Hematopoietic multipotent progenitor cell (in vitro differentiated cells): ENCODE measurements around the gene HOXA11. TPM values are rescaled to one million over a fixed set of nuclear protein-coding genes. Genes with fewer than 3 reads are reported as not detected.
A peak's percentile ranks its signal among the peaks of the same experiment; 100 is the strongest.

Experiments
- DNase-seq, 3 donors: peaks; one replicate each; pipeline ENCODE4 v3.0.0-alpha.2; 2011 to 2015; ENCODE audit warnings: low read depth in 2 of 3, low spot score in 2 of 3
- total RNA-seq: library from RNA; depleted of rRNA; stranded (reverse); fragments of >200 nt; gene quantifications from one replicate; pipeline ENCODE4 v1.2.3, GENCODE V29; 2012

Gene HOXA11
- total RNA-seq, 1 donor = not detected

DNA sequence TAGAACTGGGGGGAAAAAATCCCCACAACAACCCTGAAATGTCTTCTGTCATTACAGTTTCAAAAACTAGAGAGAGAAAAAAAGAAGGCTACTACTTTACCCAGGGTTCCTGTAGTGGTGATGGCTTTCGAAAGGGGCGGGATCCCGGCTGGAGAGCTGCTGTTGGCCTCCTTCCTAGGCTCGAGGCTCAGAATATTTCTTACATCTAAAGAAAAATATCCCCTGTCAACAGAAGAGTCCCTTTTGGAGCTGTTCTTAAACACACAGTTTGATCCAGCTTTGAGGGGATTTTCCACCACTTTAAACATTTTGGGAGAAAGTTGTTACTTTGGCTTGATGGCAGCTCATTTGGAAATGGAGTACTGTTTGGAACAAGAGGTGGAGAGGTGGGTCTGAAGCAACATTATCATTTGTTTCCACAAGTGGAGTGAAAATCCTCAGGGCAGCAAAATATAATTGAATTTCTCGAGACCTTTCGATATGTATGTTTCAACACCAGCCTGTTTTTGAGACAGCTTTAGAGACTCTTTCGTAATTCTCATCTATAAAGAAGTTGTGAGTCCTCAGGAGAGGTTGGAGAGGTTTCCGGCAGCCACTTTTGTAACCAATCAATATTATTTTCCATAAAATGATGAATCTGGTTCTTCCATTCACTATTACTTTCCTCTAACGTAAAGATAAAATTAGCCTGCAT lies 9.8 kb upstream of the HOXA11 start:
- DNase-seq = peak in 1 of 3 donors; percentile 11

DNA sequence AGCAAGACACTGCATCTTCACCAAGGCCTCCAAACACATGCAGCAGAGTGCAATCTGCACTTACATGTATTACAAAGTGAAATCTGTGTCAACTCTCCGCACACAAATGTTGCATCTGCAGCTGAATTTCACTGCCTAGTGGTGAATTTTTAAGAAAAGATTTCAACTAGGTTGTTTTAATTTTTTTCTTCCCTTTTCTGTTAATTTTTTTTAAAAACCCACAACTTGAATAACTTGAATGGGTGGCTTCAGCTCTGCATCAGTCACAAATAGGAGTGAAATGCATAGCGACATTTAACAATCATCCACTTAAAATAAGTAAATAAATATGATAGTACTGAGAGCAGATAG lies 8.9 kb upstream of the HOXA11 start:
- DNase-seq = peak in 2 of 3 donors; percentile 21 to 35

DNA sequence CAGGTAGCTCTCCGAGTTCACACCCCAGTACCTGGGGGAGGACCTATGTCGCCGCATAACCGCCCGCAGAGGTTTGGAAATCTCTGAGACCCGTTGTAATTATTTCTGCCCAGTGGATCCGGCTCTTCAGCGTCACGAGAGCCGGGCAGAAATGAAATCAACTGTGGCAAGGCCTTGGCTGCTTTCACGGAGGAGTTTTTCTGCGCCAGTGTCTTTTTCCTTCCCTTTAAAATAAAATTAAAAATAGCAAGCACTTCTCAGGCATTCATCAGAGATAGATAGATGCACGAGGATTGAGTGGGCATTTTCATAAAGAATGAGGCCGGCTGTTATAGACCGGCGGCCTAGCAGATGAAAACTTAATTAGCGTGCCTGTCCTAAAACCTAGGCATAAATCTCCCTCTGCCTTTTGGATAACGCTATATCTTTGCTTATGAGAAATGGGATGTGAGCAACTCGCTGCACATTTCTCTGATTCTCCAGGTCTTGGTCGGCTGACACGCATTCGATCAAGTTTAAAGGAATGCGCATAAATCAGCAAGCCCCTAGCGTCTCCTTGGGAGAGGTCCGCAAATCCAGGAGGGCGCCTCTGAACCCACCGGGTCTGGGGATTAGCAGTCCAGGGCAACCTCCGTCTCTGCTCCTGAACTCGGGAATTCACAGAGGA lies 8.4 kb upstream of the HOXA11 start:
- DNase-seq = peak in 2 of 3 donors; percentile 4 to 22

DNA sequence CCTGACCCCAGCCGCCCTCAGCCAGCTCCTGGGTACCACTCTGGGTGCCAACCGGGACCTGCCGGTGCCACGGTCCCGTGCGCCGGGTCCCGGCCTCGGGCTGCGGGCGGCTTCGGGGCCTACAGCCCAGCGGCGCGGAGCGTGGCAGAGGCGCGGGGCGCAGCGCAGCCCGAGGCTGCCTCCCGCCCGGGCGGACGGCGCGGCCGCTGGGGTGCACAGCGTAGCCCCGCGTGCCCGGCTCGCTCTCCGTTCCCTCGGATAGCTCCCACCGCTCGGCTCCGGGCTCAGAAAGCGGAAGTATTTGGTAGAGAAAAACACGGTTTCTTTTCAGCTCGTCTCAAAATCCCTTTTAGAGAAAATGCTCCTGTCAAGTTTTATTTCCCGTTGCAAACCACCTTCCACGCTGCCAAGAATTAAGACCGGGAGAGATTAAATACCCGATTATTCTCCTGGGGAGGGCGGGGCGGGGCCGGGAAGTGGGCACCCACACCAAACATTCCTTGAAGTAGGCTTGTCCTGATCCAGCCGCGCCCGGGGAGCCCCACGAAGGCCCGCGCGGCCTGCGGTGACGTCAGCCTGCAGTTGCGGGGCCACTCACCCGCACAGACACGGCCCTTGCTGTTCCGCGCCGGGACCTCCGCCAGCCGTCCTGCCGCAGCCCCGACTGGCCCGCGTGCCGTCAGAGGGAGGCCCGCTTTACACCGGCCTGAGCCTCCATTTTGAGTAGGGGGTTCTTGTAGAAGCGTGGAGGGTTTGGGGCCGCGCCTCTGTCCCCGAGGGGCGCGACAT lies 7.7 kb upstream of the HOXA11 start:
- DNase-seq = peak in 2 of 3 donors; percentile 73 to 81

DNA sequence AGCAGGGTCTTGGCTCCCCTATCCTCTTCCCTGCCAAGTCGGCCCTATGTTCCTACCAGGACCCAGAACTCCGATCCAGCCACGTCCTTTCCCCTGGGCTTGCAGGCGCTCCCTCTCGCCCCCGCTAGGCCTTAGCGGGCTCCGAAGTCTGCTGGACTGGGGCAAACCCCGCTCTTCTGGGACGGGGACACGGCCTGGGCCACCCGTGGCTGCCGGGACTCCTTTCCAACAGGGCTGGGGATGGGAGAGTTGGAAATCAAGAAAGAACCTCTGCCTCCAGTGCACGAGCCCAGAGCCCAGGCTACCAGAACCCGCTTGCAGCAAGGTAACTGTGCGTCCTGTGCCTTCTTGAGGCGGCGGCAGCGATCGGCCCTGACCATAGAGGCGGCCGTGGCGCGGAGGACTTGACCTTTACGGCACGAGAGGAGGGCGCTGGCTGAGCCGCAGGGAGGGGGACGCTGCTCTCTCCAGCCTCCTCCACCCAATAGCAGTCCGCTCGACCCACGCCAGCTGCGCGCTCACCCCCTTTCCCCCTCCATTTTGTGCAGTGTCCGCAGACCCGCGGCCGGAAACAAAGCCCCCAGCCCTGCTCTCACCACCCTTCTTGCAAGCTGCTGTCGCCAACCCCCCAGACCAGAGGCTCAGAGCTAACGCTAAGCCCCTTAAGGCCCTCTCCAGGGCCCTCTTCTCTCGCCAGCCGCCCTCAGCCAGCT lies 7.0 kb upstream of the HOXA11 start:
- DNase-seq = no peak

DNA sequence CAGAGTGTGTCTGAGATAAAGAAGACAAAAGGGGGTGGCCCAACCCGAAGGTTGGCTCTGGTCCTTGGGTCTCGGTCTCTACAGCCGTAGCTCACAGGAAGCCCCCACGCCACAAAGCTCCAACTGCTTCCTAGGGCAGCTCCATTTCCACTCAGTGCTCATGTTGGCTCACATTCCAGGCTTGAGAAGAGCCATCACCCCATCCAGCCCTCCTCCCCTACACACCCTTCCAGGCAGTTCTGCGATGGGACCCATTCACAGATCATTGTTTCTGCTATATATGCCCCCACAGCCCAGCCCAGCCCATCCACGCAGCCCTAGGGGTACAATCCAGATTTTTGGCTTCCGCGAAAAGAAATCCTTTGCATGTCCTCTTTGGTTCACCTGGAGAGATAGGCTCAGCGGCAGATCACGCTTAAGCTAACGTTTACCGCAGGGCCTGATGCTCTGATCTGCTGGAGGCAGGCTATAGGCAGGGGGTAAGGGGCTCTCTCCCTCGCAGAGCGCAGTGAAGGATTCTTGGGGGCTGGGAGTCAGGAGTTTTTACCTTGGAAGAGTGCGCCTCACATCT lies 6.2 kb upstream of the HOXA11 start:
- DNase-seq = no peak

DNA sequence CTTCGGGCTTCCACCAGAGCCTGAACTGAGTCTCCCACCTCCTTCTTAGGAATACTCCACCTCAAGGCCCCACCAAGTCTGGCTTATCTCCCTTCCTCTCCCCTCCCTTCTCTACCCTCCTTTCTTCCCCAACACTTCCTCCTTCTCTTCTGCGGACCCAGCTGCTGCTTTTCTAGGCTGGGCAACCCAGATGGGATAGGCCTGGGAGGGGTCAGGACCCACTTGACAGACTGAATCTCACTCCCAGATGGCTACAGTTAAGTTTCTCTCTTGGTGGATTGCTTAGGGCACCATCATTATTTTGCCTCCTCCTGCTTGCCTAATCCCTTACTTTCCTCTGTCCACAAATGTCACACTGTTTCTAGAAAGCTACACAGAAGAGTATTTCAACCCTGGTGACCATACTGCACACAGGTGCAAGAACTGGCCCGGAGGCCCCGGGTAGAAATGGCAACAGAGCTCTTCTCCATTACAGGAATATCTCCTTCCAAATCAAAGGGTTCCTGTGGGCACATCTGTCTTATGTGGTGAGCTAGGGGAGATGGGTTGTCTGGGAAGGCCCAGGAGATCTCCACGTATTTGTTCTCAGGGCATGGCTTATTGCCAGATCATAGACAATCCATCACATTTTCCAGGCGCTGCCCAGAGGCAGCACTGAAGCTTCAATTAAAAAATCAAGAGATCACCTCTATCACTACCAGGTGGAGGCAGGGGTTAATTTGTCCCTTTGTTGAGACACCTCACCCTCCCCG lies 5.1 kb upstream of the HOXA11 start:
- DNase-seq = no peak

DNA sequence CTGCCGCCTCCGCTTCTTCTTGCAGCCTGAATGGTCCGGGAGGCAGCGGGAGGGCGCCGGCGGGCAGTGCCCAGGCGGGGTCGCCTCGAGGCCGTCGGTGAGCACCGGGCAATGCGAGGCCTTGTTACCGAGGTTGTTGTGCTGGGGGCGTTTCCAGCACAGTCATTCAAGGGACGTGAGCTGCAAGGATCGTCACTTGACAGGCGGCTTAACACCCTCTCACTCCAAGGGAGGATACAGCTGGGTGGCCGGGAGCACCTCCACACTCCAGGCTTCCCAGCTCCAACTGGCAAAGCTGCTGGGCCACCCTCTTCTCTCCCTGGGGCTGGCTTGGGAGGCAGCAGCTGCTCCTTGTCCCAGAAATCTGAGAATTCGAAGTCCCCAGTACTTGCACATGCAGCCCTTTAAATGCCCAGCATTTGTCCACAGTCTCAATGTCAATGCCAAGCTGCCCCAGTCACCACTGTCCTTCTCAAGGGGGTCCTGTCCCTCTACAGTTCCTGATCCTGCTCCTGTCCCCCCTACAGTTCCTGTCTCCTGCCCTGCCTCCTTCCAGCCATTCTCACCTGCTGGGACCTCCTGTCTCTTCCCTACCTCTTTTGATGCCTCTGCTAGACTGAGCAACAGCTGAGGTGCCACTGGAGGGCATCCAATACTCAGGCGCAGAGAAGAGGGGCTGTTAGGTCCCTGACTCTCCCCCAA lies 4.4 kb upstream of the HOXA11 start:
- no peak for DNase-seq

DNA sequence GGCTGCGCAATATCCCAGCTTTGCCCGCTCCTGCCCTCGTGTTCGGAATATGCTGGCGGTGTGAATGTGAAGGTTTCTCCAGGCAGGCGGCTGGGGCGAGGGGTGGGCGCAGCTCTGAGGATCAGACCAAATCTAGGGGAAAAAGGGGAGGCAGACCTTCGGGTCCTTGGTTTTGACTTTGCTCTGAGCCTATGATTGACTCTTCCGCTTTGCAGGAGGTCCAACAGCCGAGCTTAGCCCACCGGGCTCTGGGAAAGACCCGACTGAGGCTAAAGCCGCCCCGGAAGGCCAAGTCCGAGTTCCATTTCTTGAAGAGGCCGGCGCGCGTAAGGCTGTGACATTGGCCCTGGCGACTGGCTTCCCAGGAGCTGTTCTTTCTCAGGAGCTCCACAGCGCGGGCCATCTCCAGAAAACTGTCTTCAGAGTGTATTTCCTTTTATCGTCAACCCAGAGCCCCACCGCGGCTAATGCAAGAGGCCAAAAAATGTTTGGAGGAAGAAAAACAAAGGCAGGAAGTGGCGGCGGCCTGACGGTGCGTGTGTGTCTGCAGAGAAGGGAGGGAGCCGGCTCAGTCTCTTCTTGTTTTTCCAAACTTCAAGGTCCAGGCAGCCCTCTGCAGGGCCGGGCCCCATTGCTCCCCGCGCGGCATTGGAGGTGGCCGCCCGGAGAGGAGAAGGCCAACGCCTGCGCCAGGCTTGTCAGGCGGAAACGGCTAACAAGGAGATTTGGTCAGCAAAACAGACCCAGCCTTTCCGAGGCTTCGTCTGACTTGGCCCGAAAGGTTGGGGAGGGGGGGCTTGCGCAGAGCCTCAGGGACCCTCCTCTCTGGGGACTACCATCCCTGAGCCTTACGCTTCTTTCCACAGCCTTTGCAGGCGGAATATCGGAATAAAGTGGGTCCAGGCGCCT lies 3.6 kb upstream of the HOXA11 start:
- peak in 1 of 3 donors; percentile 31 for DNase-seq

DNA sequence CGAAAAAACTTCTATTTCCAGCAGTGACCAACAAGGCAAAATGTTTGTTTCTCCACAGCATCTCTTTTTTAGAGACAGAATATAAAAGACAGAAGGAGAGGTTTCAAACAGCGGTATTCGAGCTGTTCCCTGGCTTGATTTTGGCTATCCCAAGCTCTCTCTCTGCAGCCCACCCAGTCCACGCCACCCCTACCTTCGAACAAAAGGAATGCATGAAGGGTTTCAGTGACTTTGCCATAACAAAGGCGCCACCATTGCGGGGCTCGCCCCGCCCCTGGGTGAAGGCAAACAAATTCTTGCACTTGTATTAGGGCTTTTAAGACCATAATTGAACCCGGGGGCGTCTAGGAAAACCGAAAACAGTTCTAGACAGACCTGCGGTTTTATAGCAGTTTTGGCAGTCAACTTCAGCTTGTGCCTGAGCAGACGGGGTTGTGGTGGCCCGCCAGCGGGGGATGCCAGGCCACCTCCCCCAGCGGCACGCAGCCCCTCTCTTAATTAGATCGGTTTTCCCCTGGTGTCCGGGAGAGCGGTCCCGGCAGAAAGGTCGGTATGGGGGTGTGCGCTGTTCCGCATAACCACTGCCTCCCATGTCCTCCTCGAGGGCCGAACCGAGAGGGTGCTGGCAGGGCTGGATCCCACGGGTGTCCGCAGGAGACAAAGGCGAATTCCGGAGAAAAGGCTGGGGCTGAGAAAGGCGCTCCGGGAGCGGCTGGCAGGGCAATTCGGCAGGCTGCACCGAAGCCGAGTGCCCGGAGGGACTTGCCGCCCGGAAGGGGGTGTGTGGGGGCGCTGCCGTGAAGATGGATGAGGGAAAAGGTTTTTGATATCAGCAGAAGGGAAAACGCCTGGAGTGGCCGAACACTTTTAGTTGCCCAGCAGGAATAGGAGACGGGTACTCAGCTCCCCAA lies 2.7 kb upstream of the HOXA11 start:
- peak in 1 of 3 donors; percentile 24 for DNase-seq

DNA sequence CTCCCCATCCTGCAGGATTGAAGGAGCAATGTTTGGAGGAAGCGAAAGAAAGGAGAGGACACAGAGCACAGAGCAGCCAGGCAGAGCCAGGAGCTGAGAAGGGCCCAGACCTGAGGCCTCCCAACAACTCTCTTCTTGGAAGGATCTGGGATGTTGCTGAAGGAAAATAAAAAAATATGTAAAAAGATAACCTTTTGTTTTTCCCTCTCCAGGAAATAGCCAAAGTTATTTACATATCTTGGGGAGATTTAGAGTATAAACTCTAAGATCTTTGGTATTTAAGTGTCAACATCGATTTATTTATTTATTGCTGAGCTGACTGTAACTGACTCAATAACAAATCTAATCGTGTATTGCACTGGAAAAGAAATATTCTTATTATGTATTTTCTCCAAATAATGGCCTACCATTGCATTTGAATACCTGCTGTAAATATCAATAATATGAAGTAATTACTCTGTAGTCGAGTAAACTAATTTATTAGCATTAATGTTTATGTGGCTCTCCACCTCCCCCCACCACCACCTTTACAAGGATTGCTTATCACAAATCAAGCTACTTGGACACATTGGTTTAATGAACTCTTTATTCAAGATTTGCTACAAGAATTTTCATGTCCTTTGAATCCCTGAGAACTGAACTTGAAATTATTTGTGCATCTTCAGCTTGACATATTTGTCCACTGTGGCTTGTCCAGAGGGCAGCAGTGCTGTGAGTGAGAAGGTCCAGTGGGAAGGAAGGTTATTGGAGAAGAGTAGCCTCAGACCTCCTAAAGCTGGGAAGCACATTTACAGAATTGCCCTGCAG lies 1.8 kb upstream of the HOXA11 start:
- DNase-seq = no peak

DNA sequence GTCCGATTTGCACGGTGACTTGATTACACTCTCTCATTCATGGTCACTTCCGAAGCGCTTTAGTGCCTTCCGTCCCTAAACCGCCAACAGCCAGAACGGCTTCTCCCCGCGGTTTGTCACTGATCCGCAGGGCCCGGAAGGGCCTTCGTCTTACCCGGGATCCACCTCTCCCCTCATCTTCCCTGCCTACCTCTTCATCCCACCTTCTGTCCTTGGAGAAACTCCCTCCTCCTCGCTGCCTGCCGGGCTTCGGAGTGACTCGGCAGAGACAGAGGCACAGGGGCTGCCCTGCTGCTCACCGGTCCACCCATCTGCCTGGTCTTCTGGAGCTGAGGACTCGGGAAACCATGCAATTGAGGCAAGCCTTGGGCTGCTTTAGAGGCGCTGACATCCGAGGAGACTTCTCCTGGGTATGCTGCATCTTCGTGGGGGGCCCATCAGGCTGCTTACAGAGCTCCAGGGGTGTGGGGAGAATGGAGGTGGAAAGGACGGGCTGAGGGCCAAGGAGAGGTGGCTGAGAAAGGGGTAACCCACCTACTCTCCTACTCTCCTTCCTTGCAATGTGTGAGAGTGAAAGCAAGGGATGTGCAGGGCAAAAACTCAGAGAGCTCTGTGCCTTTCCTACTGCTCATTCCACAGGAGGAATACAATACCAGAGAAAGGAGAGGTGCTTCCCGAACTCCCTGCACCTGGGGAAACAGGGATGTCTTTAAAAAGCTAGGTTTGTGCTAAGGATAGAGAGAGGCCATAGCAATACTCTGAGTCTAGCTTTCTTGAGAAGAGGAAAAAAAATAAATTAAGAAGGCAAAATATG lies 1.0 kb upstream of the HOXA11 start:
- peak in 1 of 3 donors; percentile 22 for DNase-seq

DNA sequence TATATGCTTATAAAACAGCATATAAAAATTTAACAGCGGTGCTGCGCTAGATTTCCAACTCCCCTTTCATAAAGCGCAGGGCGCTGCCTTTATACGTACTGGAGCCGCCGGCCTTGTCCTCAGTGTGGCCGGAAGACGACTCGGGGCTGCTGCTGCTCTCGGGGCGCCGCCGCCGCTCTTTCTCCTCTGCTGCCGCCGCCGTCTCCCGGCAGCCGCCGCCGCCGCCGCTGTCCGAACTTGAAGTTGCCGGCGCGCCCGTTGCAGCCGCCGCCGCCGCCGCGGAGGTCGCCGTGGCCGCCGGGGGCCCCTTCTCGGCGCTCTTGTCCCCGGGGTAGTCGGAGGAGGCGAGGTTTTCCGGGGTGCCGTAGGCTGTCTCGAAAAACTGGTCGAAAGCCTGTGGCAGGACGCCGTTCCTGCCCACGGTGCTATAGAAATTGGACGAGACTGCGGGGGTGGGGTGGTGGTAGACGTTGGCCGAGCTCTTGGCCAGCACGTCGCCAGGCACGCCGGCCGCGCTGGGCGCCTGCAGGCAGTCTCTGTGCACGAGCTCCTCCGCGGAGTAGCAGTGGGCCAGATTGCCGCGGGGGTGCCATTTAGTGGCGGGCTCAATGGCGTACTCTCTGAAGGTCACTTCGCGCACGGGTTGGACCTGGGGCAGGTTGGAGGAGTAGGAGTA lies 557 bp downstream of the HOXA11 start:
- peak in 1 of 3 donors; percentile 52 for DNase-seq

DNA sequence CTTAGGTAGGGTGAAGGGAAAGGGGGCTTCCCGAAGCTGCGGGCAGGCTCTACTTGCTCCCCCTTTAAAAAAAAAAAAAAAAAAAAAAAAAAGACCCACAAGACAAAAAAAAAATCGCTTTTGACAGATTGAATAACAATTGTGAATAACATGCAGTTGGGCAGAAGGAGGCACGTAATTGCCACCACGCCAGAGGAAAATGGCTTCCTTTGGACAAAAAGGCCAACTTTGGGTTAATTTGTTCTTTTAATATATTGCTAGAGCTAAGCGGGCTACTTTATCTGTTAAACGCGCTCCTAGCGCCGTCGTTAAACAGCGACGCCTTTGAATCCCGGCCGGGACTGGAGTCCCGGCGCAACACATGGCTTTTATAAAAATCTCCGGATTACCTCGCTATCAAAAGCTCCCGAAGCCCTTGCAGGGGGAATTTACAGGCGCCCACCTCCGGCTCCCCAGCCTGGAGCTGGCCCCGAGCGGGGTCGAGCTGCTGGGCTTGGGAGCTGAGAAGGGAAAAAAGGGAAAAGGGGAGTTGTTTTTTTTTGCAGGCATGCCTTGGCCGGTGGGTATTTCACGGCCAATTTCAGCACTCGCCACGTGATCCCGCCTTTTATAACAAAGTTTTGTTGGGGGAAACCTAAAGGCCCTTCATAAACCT lies 1.2 kb downstream of the HOXA11 start:
- peak in 1 of 3 donors; percentile 37 for DNase-seq
